HepG2 (cell line): Measurements from ENCODE around the gene AFF4. TPM values are rescaled to one million over a fixed set of nuclear protein-coding genes. Genes with fewer than 3 reads are reported as not detected.
A peak's percentile ranks its signal among the peaks of the same experiment; 100 is the strongest.
"Not testable (repeated sequence)": the region's sequence is repeated elsewhere in the genome, so short reads cannot be mapped to it uniquely, and the experiment has no call there.

Source experiments
- ATAC-seq: fragments of 200-7000 bp; cut with Tn5 transposase; 3 replicates; pipeline ENCODE4 v1.9.1; 2020; ENCODE audit warnings: mild to moderate bottlenecking, moderate library complexity
- BruUV-seq: library from RNA; stranded (reverse); fragments of 400-500 nt; replicated peaks from 2 replicates; lab custom pipeline; 2021; lab: Mats Ljungman, UMichigan
- CTCF ChIA-PET: fragments of 300-600 bp; formaldehyde crosslinking; extraction: SDS; loops from one replicate; lab custom pipeline; 2021; ENCODE audit warnings: low total read pairs, inconsistent platforms, low intra/inter-chr PET ratio; lab: Yijun Ruan, JAX
- POLR2A ChIA-PET: fragments of 350-600 bp; sonication (Branson Sonifier 250); formaldehyde crosslinking; loops from one replicate; lab custom pipeline; 2020; ENCODE audit warnings: antibody characterized with exemption, inconsistent platforms; lab: Yijun Ruan, JAX
- DNase-seq: peaks from one replicate; pipeline ENCODE4 v3.0.0-alpha.2; 2015; ENCODE audit warnings: low spot score
- FAIRE-seq: peaks from 3 replicates; lab custom pipeline; 2011; peaks lifted over from hg19 to GRCh38; lab: Jason Lieb, UNC
- H2AFZ ChIP-seq: one replicate; pipeline ENCODE4 v1.6.1; 2011; ENCODE audit warnings: low read length, inconsistent platforms
- H3K27ac ChIP-seq: fragments of 300-600 bp; 3 replicates; pipeline ENCODE4 v1.8.0; 2011; ENCODE audit warnings: mixed run types, mild to moderate bottlenecking, mixed read lengths, low read length, inconsistent platforms; ENCODE audit not compliant: insufficient read depth; ENCODE audit errors: extremely low read length
- H3K27me3 ChIP-seq, 2 experiments: fragments of 200-600 bp in 1 of 2; 2 replicates in 1 of 2; 3 replicates in 1 of 2; pipeline versions ENCODE4 v1.6.0 to v1.8.0; 2011; ENCODE audit warnings: low read length in 2 of 2, mild to moderate bottlenecking in 2 of 2, moderate library complexity in 2 of 2, inconsistent platforms in 1 of 2; ENCODE audit not compliant: insufficient read depth in 2 of 2, control insufficient read depth in 1 of 2
- H3K36me3 ChIP-seq, 2 experiments: fragments of 200-600 bp in 1 of 2; replicated peaks in 1 of 2; 2 replicates in 1 of 2; 3 replicates in 1 of 2; pipeline versions ENCODE4 v1.5.1 to v1.8.0; 2011; ENCODE audit warnings: low read length in 2 of 2, inconsistent platforms in 1 of 2; ENCODE audit not compliant: insufficient read depth in 2 of 2, control insufficient read depth in 1 of 2
- H3K4me1 ChIP-seq: 2 replicates; pipeline ENCODE4 v1.5.1; 2012; ENCODE audit warnings: low read length, inconsistent platforms; ENCODE audit not compliant: insufficient read depth
- H3K4me2 ChIP-seq: 2 replicates; pipeline ENCODE4 v1.6.0; 2011; ENCODE audit warnings: low read depth, low read length, inconsistent platforms
- H3K4me3 ChIP-seq, 3 experiments: fragments of 200-600 bp in 1 of 3; sonication (generic), shearing (Covaris generic) in 1 of 3; replicated peaks in 1 of 3; 2 replicates each; pipeline ENCODE4 v1.5.1; 2011 to 2016; ENCODE audit warnings: low read length in 3 of 3, inconsistent platforms in 2 of 3, low read depth in 2 of 3, mild to moderate bottlenecking in 2 of 3, control low read depth in 1 of 3, mixed read lengths in 1 of 3; ENCODE audit not compliant: insufficient read depth in 1 of 3
- H3K79me2 ChIP-seq: one replicate; pipeline ENCODE4 v1.6.1; 2011; ENCODE audit warnings: low read length, inconsistent platforms; ENCODE audit not compliant: insufficient read depth
- H3K9ac ChIP-seq: 2 replicates; pipeline ENCODE4 v1.6.0; 2011; ENCODE audit warnings: mild to moderate bottlenecking, low read depth, low read length, inconsistent platforms; ENCODE audit not compliant: insufficient read depth
- H3K9me3 ChIP-seq: 2 replicates; pipeline ENCODE4 v1.5.1; 2012; ENCODE audit warnings: mild to moderate bottlenecking, low read length
- H4K20me1 ChIP-seq: 2 replicates; pipeline ENCODE4 v1.6.0; 2011; ENCODE audit warnings: inconsistent platforms, mild to moderate bottlenecking, low read length, moderate library complexity; ENCODE audit not compliant: insufficient read depth
- CREM ChIP-seq, 2 experiments: sonication (generic) in 1 of 2; formaldehyde crosslinking in 1 of 2; IDR thresholded peaks; 2 replicates each; pipeline versions ENCODE4 v1.4.0 to v1.6.1; 2016 to 2020; ENCODE audit warnings: antibody characterized with exemption in 1 of 2, mild to moderate bottlenecking in 1 of 2, missing genetic modification reagents in 1 of 2
- ELF3 ChIP-seq: IDR thresholded peaks from 2 replicates; pipeline ENCODE4 v1.6.1; 2016; ENCODE audit warnings: missing genetic modification reagents, missing compliant biosample characterization
- MED1 ChIP-seq: sonication (generic); formaldehyde crosslinking; IDR thresholded peaks from 2 replicates; pipeline ENCODE4 v1.4.0; 2020; ENCODE audit warnings: missing genetic modification reagents
- PPARG ChIP-seq: conservative IDR thresholded peaks from 2 replicates; pipeline ENCODE4 v1.6.1; 2016; ENCODE audit warnings: missing biosample characterization, missing genetic modification reagents
- SOX5 ChIP-seq: IDR thresholded peaks from 2 replicates; pipeline ENCODE4 v1.6.1; 2016; ENCODE audit warnings: borderline replicate concordance
- ZKSCAN8 ChIP-seq: IDR thresholded peaks from 2 replicates; pipeline ENCODE4 v1.6.1; 2016; ENCODE audit warnings: borderline replicate concordance, missing genetic modification reagents, missing compliant biosample characterization
- ZNF12 ChIP-seq: sonication (generic); formaldehyde crosslinking; IDR thresholded peaks from 2 replicates; pipeline ENCODE4 v1.5.0; 2020; ENCODE audit warnings: missing genetic modification reagents
- ZNF121 ChIP-seq: sonication (generic); formaldehyde crosslinking; IDR thresholded peaks from 2 replicates; pipeline ENCODE4 v1.5.0; 2020; ENCODE audit warnings: mild to moderate bottlenecking, missing genetic modification reagents
- ZNF160 ChIP-seq: sonication (generic); formaldehyde crosslinking; IDR thresholded peaks from 2 replicates; pipeline ENCODE4 v1.8.0; 2022; ENCODE audit warnings: mild to moderate bottlenecking, inconsistent platforms, missing genetic modification reagents
- ZNF737 ChIP-seq: sonication (generic); formaldehyde crosslinking; IDR thresholded peaks from 2 replicates; pipeline ENCODE4 v1.5.0; 2020; ENCODE audit warnings: missing genetic modification reagents, mild to moderate bottlenecking, borderline replicate concordance
- WGBS: methylation state at CpG from one replicate; pipeline ENCODE4 v1.1.6; 2017; ENCODE audit warnings: low lambda C conversion rate; 5-methylcytosine and 5-hydroxymethylcytosine counted together
- in situ Hi-C: cut with HindIII; loops from 2 replicates; pipeline ENCODE4 v1.10.0; 2017; ENCODE audit warnings: low pct_unique_long_range_greater_than_20kb; ENCODE audit not compliant: extremely low pct_ligation_motif_present
- intact Hi-C: fragments of 100-400 bp; cut with micrococcal nuclease; formaldehyde crosslinking; loops from one replicate; pipeline ENCODE4 v1.10.0; 2022; ENCODE audit not compliant: unreplicated experiment
- polyA plus RNA-seq, 8 experiments: library from polyadenylated mRNA; depleted of rRNA in 3 of 8; stranded (reverse) in 7 of 8; unstranded in 1 of 8; fragments of >200 nt; fragmentation: Illumina TruSeq in 4 of 8; extraction: Trizol in 4 of 8; gene quantifications; 2 replicates each; pipeline versions ENCODE4 v1.2.1 to v1.2.3, GENCODE V29; 2011 to 2016; ENCODE audit warnings: low read depth in 4 of 8, missing spikeins in 1 of 8, mixed read lengths in 1 of 8; ENCODE audit not compliant: insufficient read depth in 1 of 8
- total RNA-seq, 5 experiments: library from RNA; depleted of rRNA; stranded (reverse); fragments of >200 nt; fragmentation: Illumina TruSeq; extraction: Trizol; gene quantifications; 2 replicates each; pipeline ENCODE4 v1.2.3, GENCODE V29; 2016; ENCODE audit warnings: low read depth in 1 of 5
- TF ChIP-seq, protein P1 (sequence below): sonication (generic); formaldehyde crosslinking; conservative IDR thresholded peaks from 2 replicates; pipeline ENCODE4 v1.4.0; 2020; ENCODE audit warnings: mild to moderate bottlenecking, missing genetic modification reagents, moderate library complexity

Gene AFF4
- total and polyA plus RNA-seq, 2 of the 13 experiments (the other 11 are each of a cell fraction or from before 2014, with no cell fraction given), result 22.1 to 25.5 TPM

DNA sequence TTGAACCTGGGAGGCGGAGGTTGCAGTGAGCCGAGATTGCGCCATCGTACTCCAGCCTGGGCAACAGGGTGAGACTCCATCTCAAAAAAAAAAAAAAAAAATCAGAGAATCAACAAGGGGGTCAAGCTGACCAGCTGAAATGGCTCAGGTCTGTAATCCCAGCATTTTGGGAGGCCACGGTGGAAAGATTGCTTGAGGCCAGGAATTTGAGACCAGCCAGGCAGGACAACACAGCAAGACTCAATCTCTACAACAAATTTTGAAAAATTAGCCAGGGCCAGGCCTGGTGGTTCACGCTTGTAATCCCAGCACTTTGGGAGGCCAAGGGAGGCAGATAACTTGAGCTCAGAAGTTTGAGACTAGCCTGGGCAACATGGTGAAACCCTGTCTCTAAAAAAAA, 45.0 kb upstream of the AFF4 start:
- H3K4me2 ChIP-seq, CTCF ChIA-PET, in situ Hi-C loops, DNase-seq, ATAC-seq, H3K9ac ChIP-seq, H3K9me3 ChIP-seq, BruUV-seq, H3K27me3 ChIP-seq, H3K27ac ChIP-seq, FAIRE-seq, H3K36me3 ChIP-seq, H2AFZ ChIP-seq, H4K20me1 ChIP-seq, intact Hi-C loops, H3K4me3 ChIP-seq, H3K79me2 ChIP-seq: not testable (repeated sequence)
- POLR2A ChIA-PET, result interaction anchor here (0.6 to 3.0 kb wide), 3 partner anchors 8 to 43 kb away, joined by 3 to 10 read pairs (median 5); partner anchors contain the start of gene HSPA4
- peak; percentile 53; the same call in 1 of the 2 replicates for TF ChIP-seq ZNF121 (CRISPR knock-in tag)
- WGBS, result 82% methylated on average over 6 of the region's 6 CpGs
- H3K4me1 ChIP-seq, result peaks cover 25% of the 10 kb centered on the region

GRCh38 chr5:133006653-133007052, 43.2 kb upstream of the AFF4 start:
- ChIA-PET CTCF (no interaction called here), POLR2A (interaction anchor here (1.0 to 2.6 kb wide), 7 partner anchors 10 to 45 kb away, joined by 4 to 20 read pairs (median 8); partner anchors contain the start of genes AFF4 and HSPA4)
- DNase-seq (peak; percentile 81), FAIRE-seq (no peak), ATAC-seq (peak; percentile 66; the same call in 2 of the 3 replicates)
- Histone ChIP-seq H2AFZ (no peak overlapping the region), H3K4me1 (peaks cover 25% of the 10 kb centered on the region), H4K20me1 (no peaks in the 10 kb centered on the region), H3K4me3 (no peak overlapping the region; a peak in 1 of 6 replicates), H3K4me2 (peak overlapping the region; percentile 25), H3K27me3 (no peaks in the 10 kb centered on the region), H3K9ac (peak overlapping the region; percentile 29; the same call in 1 of the 2 replicates), H3K27ac (peak overlapping the region; percentile 70), H3K9me3 (no peaks in the 10 kb centered on the region), H3K79me2 (peaks cover 7% of the 10 kb centered on the region), H3K36me3 (peaks cover 4 to 12% of the 10 kb centered on the region in 2 experiments)
- 15% methylated on average over 1 of the region's 1 CpG for WGBS
- in situ Hi-C loops (no loop called here), intact Hi-C loops (no loop called here)
- no TSS peak for BruUV-seq
- peak; percentile 58; the same call in 1 of the 2 replicates for TF ChIP-seq SOX5 (CRISPR knock-in tag)
- peak; percentile 44 for TF ChIP-seq MED1 (CRISPR knock-in tag)
- no peak for TF ChIP-seq ZNF737 (CRISPR knock-in tag)
- peak; percentile 100 for TF ChIP-seq ZNF160 (CRISPR knock-in tag)
- peak; percentile 62; the same call in 1 of the 2 replicates for TF ChIP-seq ZKSCAN8 (CRISPR knock-in tag)
- TF ChIP-seq CREM (IDR thresholded peaks at IDR 0.05), result 0 out of 2 replicates have a peak, but pooled peaks have one; percentile 26
- TF ChIP-seq CREM (CRISPR knock-in tag; IDR thresholded peaks at IDR 0.05), result no peak
- TF ChIP-seq, protein P1, sequence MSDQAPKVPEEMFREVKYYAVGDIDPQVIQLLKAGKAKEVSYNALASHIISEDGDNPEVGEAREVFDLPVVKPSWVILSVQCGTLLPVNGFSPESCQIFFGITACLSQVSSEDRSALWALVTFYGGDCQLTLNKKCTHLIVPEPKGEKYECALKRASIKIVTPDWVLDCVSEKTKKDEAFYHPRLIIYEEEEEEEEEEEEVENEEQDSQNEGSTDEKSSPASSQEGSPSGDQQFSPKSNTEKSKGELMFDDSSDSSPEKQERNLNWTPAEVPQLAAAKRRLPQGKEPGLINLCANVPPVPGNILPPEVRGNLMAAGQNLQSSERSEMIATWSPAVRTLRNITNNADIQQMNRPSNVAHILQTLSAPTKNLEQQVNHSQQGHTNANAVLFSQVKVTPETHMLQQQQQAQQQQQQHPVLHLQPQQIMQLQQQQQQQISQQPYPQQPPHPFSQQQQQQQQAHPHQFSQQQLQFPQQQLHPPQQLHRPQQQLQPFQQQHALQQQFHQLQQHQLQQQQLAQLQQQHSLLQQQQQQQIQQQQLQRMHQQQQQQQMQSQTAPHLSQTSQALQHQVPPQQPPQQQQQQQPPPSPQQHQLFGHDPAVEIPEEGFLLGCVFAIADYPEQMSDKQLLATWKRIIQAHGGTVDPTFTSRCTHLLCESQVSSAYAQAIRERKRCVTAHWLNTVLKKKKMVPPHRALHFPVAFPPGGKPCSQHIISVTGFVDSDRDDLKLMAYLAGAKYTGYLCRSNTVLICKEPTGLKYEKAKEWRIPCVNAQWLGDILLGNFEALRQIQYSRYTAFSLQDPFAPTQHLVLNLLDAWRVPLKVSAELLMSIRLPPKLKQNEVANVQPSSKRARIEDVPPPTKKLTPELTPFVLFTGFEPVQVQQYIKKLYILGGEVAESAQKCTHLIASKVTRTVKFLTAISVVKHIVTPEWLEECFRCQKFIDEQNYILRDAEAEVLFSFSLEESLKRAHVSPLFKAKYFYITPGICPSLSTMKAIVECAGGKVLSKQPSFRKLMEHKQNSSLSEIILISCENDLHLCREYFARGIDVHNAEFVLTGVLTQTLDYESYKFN (CRISPR knock-in tag), result peak; percentile 62; the same call in 1 of the 2 replicates
- TF ChIP-seq ZNF12 (CRISPR knock-in tag), result no peak
- 0 out of 2 replicates have a peak, but pooled peaks have one; percentile 23 for TF ChIP-seq PPARG (CRISPR knock-in tag)
- peak; percentile 31; the same call in 1 of the 2 replicates for TF ChIP-seq ELF3 (CRISPR knock-in tag)
